Nephron progenitor cell (in vitro differentiated cells): ENCODE measurements around the gene SPATC1L.
"Not testable (repeated sequence)": the region's sequence is repeated elsewhere in the genome, so short reads cannot be mapped to it uniquely, and the experiment has no call there.

Experiments used
- DNase-seq: peaks from one replicate; pipeline ENCODE4 v3.0.0; 2021
- H3K27ac Mint-ChIP-seq: 2 replicates; pipeline ENCODE4 v1.8.0; 2021; ENCODE audit warnings: mild to moderate bottlenecking, moderate library complexity, mixed read lengths
- H3K27me3 Mint-ChIP-seq: 2 replicates; pipeline ENCODE4 v1.8.0; 2021; ENCODE audit warnings: mild to moderate bottlenecking, low read depth, mixed read lengths; ENCODE audit not compliant: poor library complexity
- H3K36me3 Mint-ChIP-seq: 2 replicates; pipeline ENCODE4 v1.8.0; 2021; ENCODE audit warnings: low read depth, mixed read lengths
- H3K4me1 Mint-ChIP-seq: 2 replicates; pipeline ENCODE4 v1.8.0; 2021; ENCODE audit warnings: mixed read lengths
- H3K4me3 Mint-ChIP-seq: 2 replicates; pipeline ENCODE4 v1.8.0; 2021; ENCODE audit warnings: mild to moderate bottlenecking, moderate library complexity, mixed read lengths
- H3K9me3 Mint-ChIP-seq: 2 replicates; pipeline ENCODE4 v1.8.0; 2021; ENCODE audit warnings: mild to moderate bottlenecking, moderate library complexity, mixed read lengths
- CTCF ChIP-seq: fragments of 200-600 bp; sonication (generic); IDR thresholded peaks from 2 replicates; pipeline ENCODE4 v1.5.0; 2021; ENCODE audit warnings: antibody characterized with exemption

The SPATC1L gene

GRCh38 chr21:46202592-46203202 lies 18.4 kb upstream of the SPATC1L start:
- Mint-ChIP-seq H3K27ac (peak overlapping the region; percentile 94), H3K9me3 (peaks cover 15% of the 10 kb centered on the region), H3K4me1 (peaks cover 13% of the 10 kb centered on the region), H3K27me3 (peaks cover under 1% of the 10 kb centered on the region), H3K36me3 (peaks cover 71% of the 10 kb centered on the region), H3K4me3 (no peak overlapping the region)
- TF ChIP-seq CTCF, result no peak
- DNase-seq, result no peak

GRCh38 chr21:46200877-46201803 lies 16.9 kb upstream of the SPATC1L start:
- Mint-ChIP-seq H3K27ac (peak overlapping the region; percentile 64), H3K9me3 (peaks cover 15% of the 10 kb centered on the region), H3K4me1 (peaks cover 13% of the 10 kb centered on the region), H3K36me3 (peaks cover 86% of the 10 kb centered on the region)
- DNase-seq, H3K4me3 Mint-ChIP-seq, H3K27me3 Mint-ChIP-seq: not testable (repeated sequence)

- Mint-ChIP-seq H3K27ac (peak overlapping the region; percentile 50), H3K4me3 (no peak overlapping the region), H3K4me1 (peaks cover 4% of the 10 kb centered on the region), H3K36me3 (peaks cover 91% of the 10 kb centered on the region), H3K27me3 (no peaks in the 10 kb centered on the region), H3K9me3 (peaks cover 15% of the 10 kb centered on the region)
- DNase-seq, result no peak
- no peak for TF ChIP-seq CTCF
Measured at GRCh38 chr21:46199436-46200373, 15.4 kb upstream of the SPATC1L start.

- Mint-ChIP-seq H3K27ac (peak overlapping the region; percentile 69), H3K36me3 (peaks cover 81% of the 10 kb centered on the region), H3K9me3 (peaks cover 15% of the 10 kb centered on the region), H3K4me3 (no peak overlapping the region), H3K27me3 (no peaks in the 10 kb centered on the region), H3K4me1 (peaks cover 6% of the 10 kb centered on the region)
- DNase-seq, result no peak
- TF ChIP-seq CTCF, result no peak
Measured at GRCh38 chr21:46196733-46197132, 12.5 kb upstream of the SPATC1L start.

GRCh38 chr21:46195595-46196195 lies 11.4 kb upstream of the SPATC1L start:
- peak overlapping the region; percentile 78 for H3K27ac Mint-ChIP-seq
- DNase-seq, result no peak
- H3K4me3 Mint-ChIP-seq, result no peak overlapping the region
- peaks cover 83% of the 10 kb centered on the region for H3K36me3 Mint-ChIP-seq
- no peaks in the 10 kb centered on the region for H3K27me3 Mint-ChIP-seq
- peaks cover 12% of the 10 kb centered on the region for H3K9me3 Mint-ChIP-seq
- no peak for TF ChIP-seq CTCF
- peaks cover 16% of the 10 kb centered on the region for H3K4me1 Mint-ChIP-seq
